ENCODE data around the gene TBX15. TPM values are rescaled to one million over a fixed set of nuclear protein-coding genes. Genes with fewer than 3 reads are reported as not detected.

The TBX15 gene
- total RNA-seq, 1 donor from 2014 or later = not detected

GRCh38 chr1:119015547-119015946, 27.4 kb upstream of the TBX15 start:
- Histone ChIP-seq H3K36me3 (ENCODE audit: control insufficient read depth, insufficient read depth, low read length) (no peaks in the 10 kb centered on the region), H3K27me3 (ENCODE audit: control insufficient read depth, insufficient read depth, low read length) (no peaks in the 10 kb centered on the region), H3K4me3 (ENCODE audit: low read depth, low read length) (no peak overlapping the region)
- no peak for FAIRE-seq
- TF ChIP-seq, protein P1, sequence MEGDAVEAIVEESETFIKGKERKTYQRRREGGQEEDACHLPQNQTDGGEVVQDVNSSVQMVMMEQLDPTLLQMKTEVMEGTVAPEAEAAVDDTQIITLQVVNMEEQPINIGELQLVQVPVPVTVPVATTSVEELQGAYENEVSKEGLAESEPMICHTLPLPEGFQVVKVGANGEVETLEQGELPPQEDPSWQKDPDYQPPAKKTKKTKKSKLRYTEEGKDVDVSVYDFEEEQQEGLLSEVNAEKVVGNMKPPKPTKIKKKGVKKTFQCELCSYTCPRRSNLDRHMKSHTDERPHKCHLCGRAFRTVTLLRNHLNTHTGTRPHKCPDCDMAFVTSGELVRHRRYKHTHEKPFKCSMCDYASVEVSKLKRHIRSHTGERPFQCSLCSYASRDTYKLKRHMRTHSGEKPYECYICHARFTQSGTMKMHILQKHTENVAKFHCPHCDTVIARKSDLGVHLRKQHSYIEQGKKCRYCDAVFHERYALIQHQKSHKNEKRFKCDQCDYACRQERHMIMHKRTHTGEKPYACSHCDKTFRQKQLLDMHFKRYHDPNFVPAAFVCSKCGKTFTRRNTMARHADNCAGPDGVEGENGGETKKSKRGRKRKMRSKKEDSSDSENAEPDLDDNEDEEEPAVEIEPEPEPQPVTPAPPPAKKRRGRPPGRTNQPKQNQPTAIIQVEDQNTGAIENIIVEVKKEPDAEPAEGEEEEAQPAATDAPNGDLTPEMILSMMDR (IDR thresholded peaks at IDR 0.05; ENCODE audit: insufficient read depth, low read length, severe bottlenecking) = no peak
- peak; percentile 22 for DNase-seq (ENCODE audit: low read depth)

- DNase-seq (ENCODE audit: low read depth) (no peak), FAIRE-seq (no peak)
- no peak overlapping the region for H3K4me3 ChIP-seq (ENCODE audit: low read depth, low read length)
- no peaks in the 10 kb centered on the region for H3K36me3 ChIP-seq (ENCODE audit: control insufficient read depth, insufficient read depth, low read length)
- H3K27me3 ChIP-seq (ENCODE audit: control insufficient read depth, insufficient read depth, low read length) = peaks cover 10% of the 10 kb centered on the region
- TF ChIP-seq, protein P1 (IDR thresholded peaks at IDR 0.05; ENCODE audit: insufficient read depth, low read length, severe bottlenecking) = no peak
These were observed 24.2 kb upstream of the TBX15 start for GRCh38 chr1:119012383-119012782.

DNA sequence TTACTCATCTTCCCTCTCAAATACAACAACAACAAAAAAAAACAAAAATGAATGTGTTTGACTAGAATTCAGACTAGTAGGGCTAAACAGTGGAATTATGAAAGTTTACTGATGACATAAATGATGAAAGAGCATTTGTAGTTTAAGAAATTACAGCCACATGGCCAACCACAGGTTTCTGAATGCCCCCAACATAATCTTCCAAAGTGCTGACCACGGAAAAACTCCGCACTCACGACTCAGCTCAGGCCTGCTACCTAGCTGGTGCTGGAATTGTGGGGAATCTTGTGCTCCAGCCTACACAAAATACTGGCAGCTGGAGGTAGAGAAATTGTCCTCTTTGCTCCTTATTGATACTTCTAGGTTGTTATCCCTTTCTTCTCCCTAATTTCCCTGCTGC, 23.6 kb upstream of the TBX15 start:
- TF ChIP-seq, protein P1 (IDR thresholded peaks at IDR 0.05; ENCODE audit: insufficient read depth, low read length, severe bottlenecking) = no peak
- Histone ChIP-seq H3K36me3 (ENCODE audit: control insufficient read depth, insufficient read depth, low read length) (no peaks in the 10 kb centered on the region), H3K27me3 (ENCODE audit: control insufficient read depth, insufficient read depth, low read length) (peaks cover 17% of the 10 kb centered on the region), H3K4me3 (ENCODE audit: low read depth, low read length) (no peak overlapping the region)
- DNase-seq (ENCODE audit: low read depth) = no peak
- FAIRE-seq = no peak

DNA sequence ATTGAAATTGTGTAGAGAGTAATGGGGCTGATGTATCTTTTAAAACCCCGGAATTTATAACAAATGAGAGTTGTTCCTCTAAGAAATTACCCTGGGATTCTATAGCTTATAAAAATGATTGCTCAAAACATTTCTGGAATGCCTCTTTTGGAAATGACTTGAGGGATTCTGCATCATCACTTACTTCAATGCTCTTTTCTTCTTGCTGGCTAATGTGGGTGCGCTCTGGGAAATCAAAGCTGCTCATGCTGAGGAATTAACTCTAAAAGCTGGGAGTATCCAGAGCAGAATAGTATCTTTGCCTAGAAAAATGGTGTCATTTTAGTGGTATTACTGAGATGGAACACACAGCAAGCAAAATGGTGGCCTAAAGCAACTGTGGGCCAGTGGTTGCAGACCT, 23.0 kb upstream of the TBX15 start:
- TF ChIP-seq, protein P1 (IDR thresholded peaks at IDR 0.05; ENCODE audit: insufficient read depth, low read length, severe bottlenecking) = no peak
- FAIRE-seq = no peak
- H3K36me3 ChIP-seq (ENCODE audit: control insufficient read depth, insufficient read depth, low read length) = no peaks in the 10 kb centered on the region
- H3K4me3 ChIP-seq (ENCODE audit: low read depth, low read length) = no peak overlapping the region
- no peak for DNase-seq (ENCODE audit: low read depth)
- peaks cover 23% of the 10 kb centered on the region for H3K27me3 ChIP-seq (ENCODE audit: control insufficient read depth, insufficient read depth, low read length)

DNA sequence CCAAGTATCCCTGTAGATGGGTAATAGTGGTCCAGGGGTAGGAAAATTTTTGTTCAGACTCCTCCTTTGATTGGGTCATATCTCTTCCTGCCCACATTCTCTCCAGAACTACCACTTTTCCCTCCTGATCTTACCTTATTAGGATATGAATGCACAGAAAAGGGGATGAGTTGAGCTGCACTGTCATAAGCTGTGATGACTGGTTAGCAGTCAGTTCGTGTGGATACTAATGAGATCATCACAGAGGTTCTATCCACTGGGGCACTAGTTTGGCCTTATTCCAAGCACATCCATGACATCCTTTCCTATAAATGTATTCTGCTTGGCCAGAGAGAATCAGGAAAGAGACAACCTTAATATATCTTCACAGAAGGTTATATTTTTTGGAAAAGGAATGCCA, 22.1 kb upstream of the TBX15 start:
- no peak overlapping the region for H3K4me3 ChIP-seq (ENCODE audit: low read depth, low read length)
- FAIRE-seq = no peak
- TF ChIP-seq, protein P1 (IDR thresholded peaks at IDR 0.05; ENCODE audit: insufficient read depth, low read length, severe bottlenecking) = no peak
- H3K36me3 ChIP-seq (ENCODE audit: control insufficient read depth, insufficient read depth, low read length) = no peaks in the 10 kb centered on the region
- peaks cover 30% of the 10 kb centered on the region for H3K27me3 ChIP-seq (ENCODE audit: control insufficient read depth, insufficient read depth, low read length)
- peak; percentile 21 for DNase-seq (ENCODE audit: low read depth)

- no peak for FAIRE-seq
- no peak for DNase-seq (ENCODE audit: low read depth)
- Histone ChIP-seq H3K27me3 (ENCODE audit: control insufficient read depth, insufficient read depth, low read length) (peaks cover 34% of the 10 kb centered on the region), H3K36me3 (ENCODE audit: control insufficient read depth, insufficient read depth, low read length) (no peaks in the 10 kb centered on the region), H3K4me3 (ENCODE audit: low read depth, low read length) (no peak overlapping the region)
- TF ChIP-seq, protein P1 (IDR thresholded peaks at IDR 0.05; ENCODE audit: insufficient read depth, low read length, severe bottlenecking) = no peak
These were observed 21.1 kb upstream of the TBX15 start for GRCh38 chr1:119009312-119009655.

All from bronchial epithelial cell (primary cell).